Fibroblast of lung (primary cell): ENCODE results near the gene SLFN12L. TPM values are rescaled to one million over a fixed set of nuclear protein-coding genes. Genes with fewer than 3 reads are reported as not detected.
"Not testable (repeated sequence)": the region's sequence is repeated elsewhere in the genome, so short reads cannot be mapped to it uniquely, and the experiment has no call there.

ENCODE experiments used
- DNase-seq, 2 donors: peaks; one replicate each; pipeline versions ENCODE4 v3.0.0 to v3.0.0-alpha.2; 2010; ENCODE audit warnings: low read depth in 2 of 2
- H2AFZ ChIP-seq: 2 replicates; pipeline ENCODE4 v1.5.1; 2012; ENCODE audit warnings: low read length, control low read depth, inconsistent platforms
- H3K27ac ChIP-seq: 2 replicates; pipeline ENCODE4 v1.5.1; 2011; ENCODE audit warnings: low read length, control low read depth; ENCODE audit not compliant: insufficient read depth
- H3K27me3 ChIP-seq: 2 replicates; pipeline ENCODE4 v1.5.1; 2011; ENCODE audit warnings: mild to moderate bottlenecking, low read length; ENCODE audit not compliant: control insufficient read depth, insufficient read depth
- H3K36me3 ChIP-seq: 2 replicates; pipeline ENCODE4 v1.5.1; 2011; ENCODE audit warnings: low read length; ENCODE audit not compliant: control insufficient read depth, insufficient read depth
- H3K4me1 ChIP-seq: 2 replicates; pipeline ENCODE4 v1.5.1; 2011; ENCODE audit warnings: low read length; ENCODE audit not compliant: control insufficient read depth, insufficient read depth; ENCODE audit errors: extremely low read depth
- H3K4me2 ChIP-seq: 2 replicates; pipeline ENCODE4 v1.5.1; 2011; ENCODE audit warnings: low read length, control low read depth; ENCODE audit not compliant: insufficient read depth; ENCODE audit errors: extremely low read depth
- H3K4me3 ChIP-seq, 4 experiments: fragments of 200-600 bp in 1 of 4; sonication (generic) in 1 of 4; replicated peaks in 1 of 4; 2 replicates each; pipeline ENCODE4 v1.5.1; 2011 to 2016; ENCODE audit warnings: low read length in 4 of 4, low read depth in 3 of 4, mild to moderate bottlenecking in 3 of 4, control low read depth in 2 of 4, inconsistent platforms in 1 of 4, mixed read lengths in 1 of 4; ENCODE audit not compliant: insufficient read depth in 1 of 4; ENCODE audit errors: control extremely low read depth in 1 of 4
- H3K79me2 ChIP-seq: 2 replicates; pipeline ENCODE4 v1.5.1; 2012; ENCODE audit warnings: mild to moderate bottlenecking, low read length, inconsistent platforms; ENCODE audit not compliant: control insufficient read depth, insufficient read depth
- H3K9ac ChIP-seq: 2 replicates; pipeline ENCODE4 v1.5.1; 2011; ENCODE audit warnings: mild to moderate bottlenecking, low read length, control low read depth; ENCODE audit not compliant: insufficient read depth
- H3K9me3 ChIP-seq: 2 replicates; pipeline ENCODE4 v1.5.1; 2012; ENCODE audit warnings: low read depth, low read length; ENCODE audit not compliant: control insufficient read depth, insufficient read depth
- H4K20me1 ChIP-seq: 2 replicates; pipeline ENCODE4 v1.5.1; 2011; ENCODE audit warnings: low read length; ENCODE audit not compliant: control insufficient read depth, insufficient read depth; ENCODE audit errors: extremely low read depth
- CTCF ChIP-seq, 2 donors: IDR thresholded peaks in 1 of 2; conservative IDR thresholded peaks in 1 of 2; 1 replicate in 1 of 2; 2 replicates in 1 of 2; pipeline ENCODE4 v1.5.1; 2011 to 2012; ENCODE audit warnings: low read length in 2 of 2, control low read depth in 1 of 2, inconsistent platforms in 1 of 2, low read depth in 1 of 2, mild to moderate bottlenecking in 1 of 2
- EZH2 ChIP-seq: IDR thresholded peaks from 2 replicates; pipeline ENCODE4 v1.5.1; 2012; ENCODE audit warnings: low read length, control low read depth, mild to moderate bottlenecking; ENCODE audit errors: missing control alignments
- polyA plus RNA-seq, 2 donors: library from polyadenylated mRNA; depleted of rRNA in 1 of 2; stranded (reverse) in 1 of 2; unstranded in 1 of 2; fragments of >200 nt; gene quantifications; 2 replicates each; pipeline ENCODE4 v1.2.1, GENCODE V29; 2011 to 2012; ENCODE audit warnings: missing spikeins in 1 of 2
- total RNA-seq: library from RNA; depleted of rRNA; stranded (reverse); fragments of >200 nt; gene quantifications from 2 replicates; pipeline ENCODE4 v1.2.1, GENCODE V29; 2014

The SLFN12L gene
- total and polyA plus RNA-seq, 2 donors (not counting 1 experiment from before 2014, with no cell fraction given), result 0.09 to 0.17 TPM

GRCh38 chr17:35519906-35520442 is 17.5 kb downstream of the SLFN12L start:
- Histone ChIP-seq H2AFZ (no peak overlapping the region), H3K27me3 (peaks cover under 1% of the 10 kb centered on the region), H3K9ac (no peak overlapping the region), H3K4me1 (no peaks in the 10 kb centered on the region), H3K4me3 (no peak overlapping the region), H3K36me3 (no peaks in the 10 kb centered on the region), H3K79me2 (no peaks in the 10 kb centered on the region), H3K4me2 (no peak overlapping the region), H4K20me1 (no peaks in the 10 kb centered on the region), H3K27ac (no peak overlapping the region), H3K9me3 (no peaks in the 10 kb centered on the region)
- no peak for TF ChIP-seq EZH2
- no peak for TF ChIP-seq CTCF (conservative IDR thresholded peaks at IDR 0.05 in 1 of 2, IDR thresholded peaks at IDR 0.05 in 1 of 2; ENCODE audit: low read depth in 1 of 2, low read length in 2 of 2)
- DNase-seq, result no peak

GRCh38 chr17:35519439-35519838 is 18.0 kb downstream of the SLFN12L start:
- H3K27ac ChIP-seq, result no peak overlapping the region
- no peaks in the 10 kb centered on the region for H4K20me1 ChIP-seq
- TF ChIP-seq EZH2, result no peak
- no peak for TF ChIP-seq CTCF (conservative IDR thresholded peaks at IDR 0.05 in 1 of 2, IDR thresholded peaks at IDR 0.05 in 1 of 2; ENCODE audit: low read depth in 1 of 2, low read length in 2 of 2)
- no peak overlapping the region for H3K4me3 ChIP-seq
- H3K9me3 ChIP-seq, result no peaks in the 10 kb centered on the region
- DNase-seq, result no peak
- no peak overlapping the region for H3K9ac ChIP-seq
- no peaks in the 10 kb centered on the region for H3K36me3 ChIP-seq
- peaks cover 5% of the 10 kb centered on the region for H3K27me3 ChIP-seq
- no peak overlapping the region for H3K4me2 ChIP-seq
- H2AFZ ChIP-seq, result no peak overlapping the region
- no peaks in the 10 kb centered on the region for H3K79me2 ChIP-seq
- no peaks in the 10 kb centered on the region for H3K4me1 ChIP-seq

- H3K4me3 ChIP-seq, H3K9me3 ChIP-seq, H4K20me1 ChIP-seq, H3K79me2 ChIP-seq, H3K4me2 ChIP-seq, H3K36me3 ChIP-seq, H2AFZ ChIP-seq, H3K27ac ChIP-seq, DNase-seq, H3K4me1 ChIP-seq, H3K9ac ChIP-seq: not testable (repeated sequence)
- peaks cover 12% of the 10 kb centered on the region for H3K27me3 ChIP-seq
These were observed 19.0 kb downstream of the SLFN12L start for GRCh38 chr17:35518431-35518830.
